Motor neuron (in vitro differentiated cells): ENCODE data around the gene PRAMEF2. TPM values are rescaled to one million over a fixed set of nuclear protein-coding genes. Genes with fewer than 3 reads are reported as not detected.
"Not testable (repeated sequence)": the region's sequence is repeated elsewhere in the genome, so short reads cannot be mapped to it uniquely, and the experiment has no call there.

Source experiments
- ATAC-seq, 8 experiments: fragments of 200-7000 bp; cut with Tn5 transposase; replicated peaks in 6 of 8; 2 replicates each; pipeline ENCODE4 v1.8.0; 2021; ENCODE audit warnings: mild to moderate bottlenecking in 8 of 8, moderate library complexity in 8 of 8
- H3K27ac ChIP-seq, 2 donors: fragments of 250-450 bp; sonication (Bioruptor Pico); 2 replicates each; pipeline ENCODE4 v1.9.0; 2021; ENCODE audit warnings: antibody characterized with exemption in 2 of 2, mild to moderate bottlenecking in 2 of 2, moderate library complexity in 1 of 2
- H3K4me1 ChIP-seq, 2 donors: fragments of 250-450 bp; sonication (Bioruptor Pico); replicated peaks in 1 of 2; 2 replicates each; pipeline ENCODE4 v1.6.1; 2021; ENCODE audit warnings: antibody characterized with exemption in 2 of 2, mild to moderate bottlenecking in 2 of 2, moderate library complexity in 1 of 2
- H3K4me3 ChIP-seq, 5 donors: fragments of 250-450 bp; sonication (Bioruptor Pico); 2 replicates each; pipeline ENCODE4 v1.9.0; 2021; ENCODE audit warnings: antibody characterized with exemption in 5 of 5, mild to moderate bottlenecking in 5 of 5, moderate library complexity in 4 of 5
- WGBS, 10 experiments: fragments of 450-650 bp; shearing (Covaris generic); methylation state at CpG; one replicate each; pipeline ENCODE4 v1.0.0; 2022; 5-methylcytosine and 5-hydroxymethylcytosine counted together
- in situ Hi-C, 9 experiments: fragments of 400-800 bp; cut with MboI; loops; one replicate each; pipeline ENCODE4 v1.15.0; 2021; ENCODE audit warnings: low sequenced_read_pairs in 9 of 9, low pct_unique_long_range_greater_than_20kb in 2 of 9; ENCODE audit not compliant: unreplicated experiment in 9 of 9
- total RNA-seq, 8 experiments: library from RNA; unstranded; fragments of 300-600 nt; gene quantifications; 2 replicates each; pipeline versions ENCODE4 v1.2.3 to v1.2.4, GENCODE V29; 2022

Gene PRAMEF2
- total RNA-seq, 8 experiments from 2014 or later: 0.21 to 0.52 TPM; not detected in 6

DNA sequence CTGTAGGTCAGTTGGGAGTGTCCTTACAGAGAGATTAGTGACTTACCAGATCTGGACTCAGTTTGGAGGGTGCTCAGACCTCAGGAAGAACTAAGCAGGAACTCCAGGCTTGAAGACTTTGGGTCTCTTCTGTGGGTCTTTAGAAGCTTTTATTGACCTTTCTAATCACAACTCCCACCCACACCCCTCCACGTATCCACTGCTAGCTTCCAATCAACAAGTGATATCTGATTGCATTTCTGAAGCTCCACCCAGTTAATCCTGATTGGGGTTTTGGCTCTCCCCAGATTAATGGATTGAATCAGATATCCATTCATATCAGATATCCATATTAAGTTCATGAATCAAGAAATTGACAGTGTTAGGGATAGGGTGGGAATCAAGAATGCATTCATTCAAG is 41.3 kb downstream of the PRAMEF2 start, which contains the start of gene PRAMEF10:
TSS of gene PRAMEF10 (minus strand) at position 101 of the 400 bp plus-strand sequence. CDS start 2,423 bp downstream, outside the sequence.
- H3K4me1 ChIP-seq, ATAC-seq, in situ Hi-C loops, H3K4me3 ChIP-seq, H3K27ac ChIP-seq: not testable (repeated sequence)
- no CpG with 5 or more reads among the region's 1 CpG for WGBS, 10 experiments

DNA sequence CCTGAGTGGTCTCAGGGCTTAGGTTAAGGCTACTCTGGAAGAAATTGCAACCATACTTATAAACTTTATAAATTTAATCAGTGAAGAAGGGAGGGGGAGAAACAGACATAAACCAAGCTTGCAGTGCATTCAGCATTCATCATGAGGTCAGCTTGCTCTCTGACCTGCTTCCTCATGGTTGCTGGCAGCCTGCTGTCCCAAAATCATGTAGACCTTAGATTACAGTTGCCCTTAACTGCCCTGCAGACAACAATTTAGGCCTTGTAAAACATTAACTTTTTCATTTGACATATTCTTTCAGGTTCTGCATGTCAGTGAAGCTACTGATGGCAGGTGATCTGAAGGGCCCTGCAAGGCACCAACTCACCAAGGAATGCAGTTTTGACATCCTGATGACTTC is 42.3 kb downstream of the PRAMEF2 start:
- in situ Hi-C loops, ATAC-seq: not testable (repeated sequence)

GRCh38 chr1:12903793-12904572 is 47.1 kb downstream of the PRAMEF2 start:
- H3K4me3 ChIP-seq, H3K4me1 ChIP-seq, H3K27ac ChIP-seq, in situ Hi-C loops, ATAC-seq: not testable (repeated sequence)
- no CpG with 5 or more reads among the region's 5 CpGs for WGBS, 10 experiments

More for the DNA sequence above, 42.3 kb downstream of the PRAMEF2 start:
- not testable (repeated sequence) for H3K4me1 ChIP-seq, H3K4me3 ChIP-seq, H3K27ac ChIP-seq

Other genes starting within 250 kb of the PRAMEF2 start
- 100 to 1,000 TPM in 4 of 8 experiments, 10 to 100 TPM in 4; 41.8 to 436 (median 115) TPM for gene DHRS3, start 238.9 kb upstream of the PRAMEF2 start, total RNA-seq
- gene AADACL4, start 213.0 kb upstream of the PRAMEF2 start, total RNA-seq: under 1 TPM in 4 of 8 experiments, not detected in 4; 0.21 to 0.49 (median 0.31) TPM
- under 1 TPM in 4 of 8 experiments, not detected in 4; 0.10 to 0.38 (median 0.14) TPM for gene AADACL3, start 141.0 kb upstream of the PRAMEF2 start, total RNA-seq
- 10 to 100 TPM in 1 of 8 experiments, 1 to 10 TPM in 1, under 1 TPM in 4, not detected in 2; 0.05 to 16.8 (median 0.47) TPM for gene CFAP107, start 110.9 kb upstream of the PRAMEF2 start, total RNA-seq
- under 1 TPM in 5 of 8 experiments, not detected in 3; 0.14 to 0.86 (median 0.21) TPM for gene PRAMEF12, start 83.3 kb upstream of the PRAMEF2 start, total RNA-seq
- under 1 TPM in 4 of 8 experiments, not detected in 4; 0.18 to 0.66 (median 0.25) TPM for gene PRAMEF1, start 65.7 kb upstream of the PRAMEF2 start, total RNA-seq
- under 1 TPM in 1 of 8 experiments, not detected in 7; 0.19 TPM for gene PRAMEF11, start 25.7 kb upstream of the PRAMEF2 start, total RNA-seq
- under 1 TPM in 3 of 8 experiments, not detected in 5; 0.18 to 0.81 (median 0.31) TPM for gene HNRNPCL1, start 8.4 kb upstream of the PRAMEF2 start, total RNA-seq
- under 1 TPM in 1 of 8 experiments, not detected in 7; 0.33 TPM for gene PRAMEF4, start 29.1 kb downstream of the PRAMEF2 start, total RNA-seq
- under 1 TPM in 1 of 8 experiments, not detected in 7; 0.57 TPM for gene PRAMEF10, start 41.2 kb downstream of the PRAMEF2 start, total RNA-seq
- gene PRAMEF7, start 59.5 kb downstream of the PRAMEF2 start, total RNA-seq: not detected
- under 1 TPM in 2 of 8 experiments, not detected in 6; 0.17 to 0.38 TPM for gene PRAMEF6, start 90.5 kb downstream of the PRAMEF2 start, total RNA-seq
- gene PRAMEF27, start 199.5 kb downstream of the PRAMEF2 start, total RNA-seq: under 1 TPM in 2 of 8 experiments, not detected in 6; 0.14 to 0.19 TPM
- gene HNRNPCL3, start 203.7 kb downstream of the PRAMEF2 start, total RNA-seq: under 1 TPM in 2 of 8 experiments, not detected in 6; 0.32 to 0.71 TPM
- gene PRAMEF25, start 213.7 kb downstream of the PRAMEF2 start, total RNA-seq: under 1 TPM in 1 of 8 experiments, not detected in 7; 0.13 TPM